ENCODE measurements around the gene PDE10A.

The PDE10A gene

DNA sequence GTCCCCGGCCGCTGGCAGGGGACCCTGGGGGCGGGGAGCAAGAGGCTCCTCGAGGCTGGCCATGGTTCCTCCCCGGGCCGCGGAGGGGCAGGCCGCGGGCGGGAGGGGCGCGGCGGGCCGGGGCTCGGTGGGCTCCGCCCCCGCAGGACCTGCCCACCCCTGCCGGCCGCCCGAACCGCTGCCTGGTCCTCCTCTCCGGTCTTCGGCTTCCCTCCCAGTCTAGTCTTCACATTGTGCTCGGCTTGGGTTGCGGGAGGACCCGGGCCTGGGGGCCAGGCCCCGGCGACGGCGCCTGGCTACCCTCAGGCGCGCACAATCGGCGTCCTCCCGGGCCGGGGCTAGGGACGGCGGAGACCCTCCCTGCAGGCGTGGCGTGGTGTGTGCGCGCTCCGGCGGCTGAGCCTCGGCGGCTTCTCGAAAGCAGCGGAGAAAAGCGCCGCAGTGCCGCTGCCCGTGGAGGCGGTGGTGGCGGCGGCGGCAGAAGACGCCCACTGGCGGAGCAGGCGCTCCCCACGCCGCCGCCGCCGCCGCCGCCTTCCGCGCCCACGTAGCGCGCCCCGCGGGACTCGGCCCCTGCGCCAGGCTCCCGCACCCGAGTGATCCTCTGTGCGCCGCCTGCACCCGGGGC, at the start of gene PDE10A:
Gene PDE10A (minus strand): TSS at position 493 of the 628 bp plus-strand sequence. CDS start 430 bp downstream, at position 63.
- DNase-seq = no peak

DNA sequence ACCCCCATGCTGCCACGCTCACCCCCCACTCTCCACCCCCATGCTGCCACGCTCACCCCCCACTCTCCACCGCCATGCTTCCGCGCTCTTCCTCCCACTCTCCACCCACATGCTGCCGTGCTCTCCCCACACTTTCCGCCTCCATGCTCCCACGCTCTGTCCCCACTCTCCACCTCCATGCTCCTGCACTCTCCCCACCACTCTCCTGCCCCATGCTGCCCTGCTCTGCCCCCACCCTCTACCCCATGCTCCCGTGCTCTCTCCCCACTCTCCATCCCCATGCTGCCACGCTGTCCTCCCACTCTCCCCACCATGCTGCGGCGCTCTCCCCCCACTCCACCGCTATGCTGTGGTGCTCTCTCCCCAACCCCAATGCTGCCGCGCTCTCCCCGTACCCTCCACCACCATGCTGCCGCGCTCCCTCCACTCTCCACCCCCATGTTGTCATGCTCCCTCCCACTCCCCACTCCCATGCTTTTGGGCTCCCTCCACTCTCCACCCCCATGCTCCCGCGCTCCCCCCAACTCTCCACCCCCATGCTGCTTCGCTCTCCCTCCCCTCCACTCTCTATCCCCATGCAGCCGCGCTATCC, 46.0 kb upstream of the PDE10A start:
- no peak for DNase-seq

DNA sequence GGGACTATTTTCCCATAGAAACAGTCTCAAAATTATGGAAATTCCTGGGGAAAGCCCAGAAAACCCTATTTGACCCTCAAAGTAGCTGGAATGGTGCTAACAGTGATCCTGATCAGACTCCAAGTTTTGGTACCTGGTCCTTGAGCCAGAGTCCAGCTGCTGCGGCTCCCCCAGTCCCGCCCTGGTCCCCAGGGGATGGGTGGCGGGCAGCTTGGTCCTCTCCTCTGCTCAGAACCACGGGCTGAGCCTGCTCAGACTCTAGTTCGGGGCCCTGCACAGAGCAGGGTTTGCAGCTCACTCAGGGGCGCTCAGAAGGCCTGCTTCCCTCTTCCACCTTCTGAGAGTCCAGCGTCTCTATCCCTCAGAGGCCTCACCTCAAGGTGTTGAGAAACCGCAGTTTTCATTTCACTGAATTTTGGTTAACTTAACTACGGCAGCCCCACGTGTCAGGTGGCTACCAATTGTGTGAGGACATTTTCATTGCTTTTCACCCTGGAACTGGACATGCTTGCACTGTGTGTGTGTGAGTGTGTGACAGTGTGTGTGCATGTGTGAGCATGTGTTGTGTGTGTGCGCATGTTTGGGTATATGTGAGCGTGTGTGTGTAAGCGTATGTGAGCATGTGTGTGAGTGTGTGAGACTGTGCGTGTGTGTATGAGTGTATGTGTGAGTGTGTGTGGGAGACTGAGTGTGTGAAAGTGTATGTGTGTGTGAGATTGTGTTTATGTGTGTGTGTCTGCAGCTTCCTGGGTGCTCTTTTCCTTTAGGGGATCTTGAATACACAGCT, 44.2 kb upstream of the PDE10A start:
- DNase-seq = no peak

DNA sequence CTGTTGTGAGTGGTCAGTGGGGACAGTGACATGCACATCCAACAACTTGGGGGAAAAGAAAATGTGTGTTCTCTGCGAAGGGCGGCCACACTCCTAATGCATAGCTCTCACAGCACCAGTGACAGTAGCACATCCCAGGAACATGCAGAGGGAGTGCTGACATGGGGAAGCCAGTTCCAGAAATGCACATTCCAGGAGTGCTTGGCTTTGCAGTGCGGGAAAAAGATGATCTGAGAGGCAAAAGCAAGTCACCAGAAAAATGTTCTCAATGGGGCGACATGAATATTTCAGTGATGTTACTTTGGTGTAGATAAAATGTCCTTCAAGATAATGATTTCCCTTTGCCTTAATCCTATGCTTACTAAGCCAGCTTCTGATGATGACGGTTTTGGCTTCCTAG, 42.9 kb upstream of the PDE10A start:
- no peak for DNase-seq

DNA sequence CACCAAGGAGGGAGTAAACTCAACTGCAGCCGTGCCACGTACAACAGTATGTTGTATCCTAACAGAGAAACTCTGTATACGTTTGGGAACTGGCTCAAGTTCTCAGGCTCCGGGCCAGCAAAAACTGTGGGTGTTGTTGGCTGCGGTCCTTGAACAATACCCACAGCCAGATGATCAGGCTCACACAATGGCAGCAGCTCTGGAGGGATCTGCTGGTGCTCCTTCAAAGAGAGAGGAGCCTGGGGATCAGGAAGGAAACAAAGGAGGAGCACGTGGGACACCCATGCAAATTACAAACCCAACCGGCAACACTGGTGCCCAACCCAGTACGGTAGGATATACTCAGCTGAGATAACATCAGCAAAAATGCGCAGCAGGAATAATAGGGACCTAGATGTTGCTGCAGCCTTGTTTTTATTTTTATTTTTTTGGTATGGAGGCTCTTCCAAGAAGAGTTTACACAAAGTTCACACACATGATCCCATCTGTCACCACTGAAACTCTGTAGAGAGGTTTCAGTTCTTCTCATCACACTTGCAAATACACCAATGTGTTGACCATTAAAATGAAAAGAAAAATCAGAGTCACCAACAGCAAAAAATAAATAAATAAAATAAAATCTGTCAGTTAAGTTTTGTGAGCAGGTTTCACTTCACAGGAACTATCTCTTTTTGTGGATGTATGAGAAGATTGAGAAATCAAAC, 41.2 kb upstream of the PDE10A start:
- no peak for DNase-seq

DNA sequence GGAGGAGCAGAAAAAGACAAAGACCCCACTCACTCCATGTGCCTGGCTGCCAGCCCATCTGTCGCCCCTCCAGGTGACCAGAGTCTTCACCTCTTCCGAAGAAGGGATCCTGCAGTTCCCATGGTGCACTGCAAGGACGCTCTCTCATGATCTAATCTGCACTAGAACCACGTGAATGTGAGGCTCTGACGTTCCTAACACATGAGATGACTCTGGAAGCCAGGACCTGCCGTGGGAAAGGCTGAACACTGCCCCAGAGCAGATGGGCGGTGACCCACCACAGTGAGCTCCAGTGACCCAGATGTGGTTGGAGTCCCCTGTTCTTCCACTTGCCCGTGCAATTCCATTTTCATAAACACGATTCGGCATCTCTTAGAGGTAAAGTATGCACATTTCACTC, 39.6 kb upstream of the PDE10A start:
- no peak for DNase-seq

DNA sequence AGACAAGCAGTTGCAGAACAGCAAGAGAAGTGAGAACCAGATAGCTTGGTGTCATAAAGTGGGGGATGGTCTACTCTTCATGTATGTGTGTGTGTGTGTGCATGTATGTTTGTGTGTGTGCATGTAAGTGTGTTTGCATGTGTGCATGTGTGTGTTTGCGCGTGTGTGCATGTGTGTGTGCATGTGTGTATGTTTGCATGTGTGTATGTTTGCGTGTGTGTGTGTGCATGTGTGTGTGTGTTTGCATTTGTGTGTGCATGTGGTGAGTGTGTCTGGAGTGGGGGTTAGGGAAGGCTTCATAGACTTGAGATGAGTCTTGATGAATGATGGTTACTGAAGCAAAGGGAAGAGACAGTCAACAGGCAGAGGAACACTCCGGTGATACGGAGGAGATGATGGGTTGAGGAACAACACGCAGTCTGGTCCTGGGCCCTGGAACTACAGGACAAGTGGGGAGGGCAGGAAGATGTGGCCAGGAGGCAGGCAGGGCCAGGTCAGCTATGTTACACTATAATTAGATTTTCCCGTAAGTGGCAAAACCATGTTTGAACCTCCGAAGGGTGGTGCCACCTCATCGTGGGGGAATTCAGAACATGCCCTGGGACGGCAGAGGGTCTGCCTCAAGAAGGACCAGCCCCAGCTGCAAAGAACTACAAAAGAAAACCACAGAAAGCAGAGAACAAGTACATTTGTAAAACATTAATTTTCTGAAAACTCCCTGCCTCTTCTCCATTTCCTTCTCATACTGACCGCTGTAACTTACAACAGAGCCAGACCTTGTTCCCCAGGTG, 38.7 kb upstream of the PDE10A start:
- no peak for DNase-seq

DNA sequence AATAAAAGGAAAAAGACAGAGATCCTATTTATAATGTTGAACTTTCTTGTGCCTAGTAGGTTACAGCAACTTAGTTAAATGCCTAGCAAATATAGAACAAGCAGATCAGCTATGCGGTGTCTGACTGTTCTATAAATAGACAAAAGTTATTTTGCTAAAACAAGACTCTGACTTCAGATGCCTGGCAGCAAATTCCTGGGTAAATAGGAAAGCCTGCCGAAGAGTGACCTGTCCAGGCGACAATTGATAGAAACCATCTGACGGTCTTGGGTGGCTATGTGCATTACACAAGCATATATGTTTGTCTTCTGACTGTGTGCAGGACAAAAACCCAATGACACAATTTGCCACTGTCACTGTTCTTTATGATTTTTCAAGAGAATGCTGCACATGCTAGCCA, 38.0 kb upstream of the PDE10A start:
- no peak for DNase-seq

DNA sequence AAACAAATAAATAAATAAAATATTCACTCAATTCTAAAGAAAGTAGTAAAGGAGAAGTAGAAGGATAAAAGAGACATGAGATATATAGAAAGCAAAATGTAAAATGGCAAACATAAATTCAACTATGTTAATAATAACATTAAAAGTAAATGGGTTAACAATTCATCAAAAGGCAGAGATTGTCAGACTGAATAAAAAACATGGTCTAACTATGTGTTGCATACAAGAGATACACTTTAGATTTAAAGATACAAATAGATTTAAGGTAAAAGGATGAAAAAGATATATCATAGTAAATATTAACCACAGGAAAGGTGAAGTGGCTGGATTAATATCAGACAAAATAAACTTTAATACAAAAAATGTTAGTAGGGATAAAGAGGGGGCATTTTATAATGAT, 35.8 kb upstream of the PDE10A start:
- no peak for DNase-seq

DNA sequence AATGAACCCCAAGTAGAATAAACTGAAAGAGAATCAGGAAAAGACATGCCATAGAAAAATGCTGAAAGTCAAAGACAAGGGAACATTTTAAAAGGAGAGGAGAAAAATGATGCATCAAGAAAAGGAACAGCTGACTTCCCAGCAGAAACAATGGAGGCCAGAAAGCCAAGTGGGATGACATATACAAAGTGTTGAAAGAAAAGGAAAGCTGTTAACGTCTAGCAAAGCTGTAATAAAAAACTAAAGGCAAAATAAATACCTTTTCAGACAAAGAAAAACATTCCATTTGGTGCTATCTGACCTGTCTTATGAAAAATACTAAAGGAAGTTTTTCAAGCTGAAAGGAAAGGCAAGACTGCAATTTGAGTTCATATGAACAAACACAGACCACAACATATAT, 34.1 kb upstream of the PDE10A start:
- DNase-seq = no peak

DNA sequence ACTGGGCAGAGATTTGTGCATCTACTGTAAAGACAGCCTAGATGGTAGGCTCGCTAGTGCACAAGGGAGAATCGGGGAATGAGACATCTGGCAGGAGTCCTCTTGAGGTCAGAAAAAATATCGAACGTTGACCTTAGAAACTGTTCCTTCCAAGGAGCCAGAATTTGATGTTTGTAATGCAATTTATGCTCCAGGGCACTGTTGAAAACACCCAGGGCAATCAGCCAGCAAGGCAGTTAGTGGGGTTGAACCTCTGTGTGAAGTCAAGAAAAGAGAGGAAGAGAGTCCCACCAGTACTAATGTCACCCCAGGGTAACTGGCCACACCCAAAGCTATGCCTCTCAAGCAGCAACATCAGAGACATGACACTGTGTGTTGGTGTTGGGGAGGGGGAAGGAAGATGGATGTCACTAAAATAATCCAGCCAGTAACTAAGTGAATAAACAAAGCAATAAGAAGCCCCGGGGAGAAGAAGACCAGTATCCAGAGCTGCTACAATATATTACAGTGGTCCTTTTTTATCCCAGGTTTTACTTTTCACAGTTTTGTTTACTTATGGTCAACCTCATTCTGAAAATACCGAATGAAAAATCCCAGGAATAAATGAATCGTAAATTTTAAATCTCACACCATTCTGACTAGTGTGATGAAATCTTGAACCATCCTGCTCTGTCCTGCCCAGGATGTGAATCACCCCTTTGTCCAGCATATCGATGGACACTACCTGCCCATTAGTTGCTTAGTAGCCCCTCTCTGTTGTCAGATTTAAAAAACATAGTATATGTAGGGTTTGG, 32.9 kb upstream of the PDE10A start:
- no peak for DNase-seq

DNA sequence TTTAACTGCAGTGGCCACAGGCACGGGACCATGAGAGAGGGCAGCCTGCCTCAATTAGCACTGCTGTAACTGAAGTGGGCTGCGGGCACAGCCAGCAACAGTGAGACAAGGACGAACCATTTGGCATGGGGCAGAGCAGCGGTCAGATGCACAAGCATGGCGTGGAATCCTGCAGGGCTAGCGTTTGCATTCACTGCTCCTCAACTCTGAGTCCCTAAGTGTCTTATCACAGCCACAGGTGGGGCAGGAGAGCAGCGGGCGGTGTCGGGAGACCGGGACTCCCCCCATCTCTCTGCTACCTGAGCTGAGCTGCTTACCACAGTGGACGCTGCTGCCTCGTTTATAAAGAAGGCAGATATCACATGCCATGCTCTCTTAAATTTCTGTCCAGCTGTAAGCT, 31.3 kb upstream of the PDE10A start:
- DNase-seq = no peak

DNA sequence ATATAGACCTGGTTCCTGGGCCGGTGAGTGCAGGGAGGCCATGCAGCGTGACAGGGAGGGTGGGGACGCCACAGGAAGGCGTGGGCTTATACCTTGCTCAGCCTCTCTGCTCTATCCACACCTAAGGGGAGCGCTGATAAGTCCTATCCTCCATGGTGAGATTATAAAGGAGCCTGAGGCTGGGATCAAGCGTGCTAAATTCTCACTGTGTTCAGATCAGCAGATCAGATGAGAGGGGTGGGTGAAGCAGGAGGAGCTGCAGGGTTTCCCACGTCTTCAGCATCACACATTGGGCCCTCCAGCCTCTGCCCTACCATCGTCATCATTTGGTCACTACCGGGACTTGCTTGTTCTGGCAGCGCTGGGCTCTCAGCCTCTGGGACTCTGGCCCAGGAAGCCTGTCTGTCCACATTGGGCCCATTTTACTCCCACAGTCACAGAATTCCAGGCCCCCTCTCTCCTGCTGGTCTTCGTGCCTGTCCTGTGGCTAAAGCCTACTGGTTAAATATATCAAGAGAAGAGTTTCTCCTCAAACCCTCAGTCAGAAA, 29.1 kb upstream of the PDE10A start:
- no peak for DNase-seq

DNA sequence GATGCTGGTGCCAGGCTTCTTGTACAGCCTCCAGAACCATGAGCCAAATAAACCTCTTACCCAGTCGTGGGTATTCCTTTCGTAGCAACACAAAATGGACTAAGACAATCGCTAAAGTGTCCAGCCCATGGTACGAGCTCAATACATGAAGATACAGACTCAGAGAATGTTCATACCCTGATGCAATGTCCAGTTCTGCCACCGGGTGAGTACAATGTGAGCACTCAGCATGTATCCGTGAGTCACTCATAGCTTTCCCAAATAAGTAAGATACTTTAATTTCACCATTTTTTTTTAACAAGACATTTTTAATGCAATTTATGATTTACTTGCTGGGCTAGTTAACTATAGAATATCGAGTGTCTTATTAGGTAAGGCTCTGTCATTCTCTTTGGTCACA, 26.7 kb upstream of the PDE10A start:
- DNase-seq = no peak

DNA sequence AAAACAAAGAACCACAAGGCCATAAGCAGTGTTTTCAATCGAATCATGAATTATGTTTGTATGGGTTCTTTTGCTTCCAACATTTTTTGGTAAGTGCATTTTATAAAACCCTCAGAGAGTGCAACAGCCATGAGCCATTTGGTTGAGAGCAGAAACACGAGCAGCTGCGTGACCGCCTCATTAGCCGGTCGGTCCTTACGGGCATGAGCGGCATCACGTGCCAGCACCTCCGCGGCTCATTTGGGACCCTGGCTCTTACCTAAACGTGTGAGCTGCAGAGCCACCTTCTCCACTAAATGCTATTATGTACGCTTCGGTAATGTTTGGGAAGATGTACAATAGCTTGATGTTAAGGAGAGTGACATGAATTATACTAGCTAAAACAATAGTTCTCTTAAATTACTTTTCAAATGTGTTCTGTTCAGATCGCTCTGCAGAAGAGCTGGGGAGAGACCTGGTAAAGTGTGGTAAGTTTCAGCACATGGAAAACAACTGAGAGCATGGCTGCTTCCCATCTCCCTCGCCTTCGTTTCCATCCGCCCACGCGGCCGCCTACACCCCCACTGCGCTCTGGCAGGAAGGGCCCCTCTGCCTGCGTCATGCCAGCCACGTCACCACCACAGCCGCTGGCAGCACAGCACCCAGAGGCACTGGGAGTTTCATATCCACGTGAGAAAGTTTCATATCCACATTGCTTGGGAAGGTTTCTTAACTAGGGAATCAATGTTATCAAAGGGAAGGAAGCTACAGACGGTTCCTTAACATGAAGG, 23.7 kb upstream of the PDE10A start:
- no peak for DNase-seq

DNA sequence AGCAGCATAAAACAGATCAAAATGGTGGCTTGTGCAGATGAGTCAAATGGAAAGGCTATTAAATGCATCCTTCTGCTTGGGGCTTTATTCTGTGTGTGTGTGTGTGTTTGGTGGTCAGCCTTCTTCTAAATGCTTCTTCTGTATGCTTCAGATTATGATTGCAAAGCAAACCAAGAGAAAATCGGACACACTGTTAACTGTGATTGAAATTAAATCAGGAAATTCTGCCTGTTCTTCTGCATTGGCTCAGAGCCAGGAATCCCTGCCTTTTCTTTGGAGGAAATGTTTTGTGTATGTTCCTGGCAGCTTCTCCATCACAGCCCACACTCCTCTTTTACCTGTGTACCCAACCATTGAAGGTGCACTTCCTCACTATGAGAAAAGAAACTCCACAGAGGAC, 22.3 kb upstream of the PDE10A start:
- DNase-seq = no peak

DNA sequence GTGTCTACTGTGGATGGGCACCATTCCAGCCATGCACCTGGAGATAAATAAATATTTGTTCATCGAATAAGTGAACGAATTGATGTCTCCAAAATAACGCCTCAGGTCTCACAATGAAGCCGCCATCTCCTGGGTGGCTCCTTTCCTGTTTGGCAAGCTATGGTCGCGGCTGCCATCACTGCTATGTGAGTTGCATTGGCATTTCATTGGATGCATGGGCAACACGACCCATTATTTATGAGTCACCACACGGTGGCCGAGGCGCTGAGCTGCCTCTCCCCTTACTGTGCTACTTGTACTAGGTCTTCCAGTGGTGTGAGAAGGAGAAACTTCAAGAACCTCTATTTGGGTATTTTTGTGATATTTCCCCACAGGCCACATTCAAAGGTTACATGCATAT, 21.3 kb upstream of the PDE10A start:
- DNase-seq = no peak

DNA sequence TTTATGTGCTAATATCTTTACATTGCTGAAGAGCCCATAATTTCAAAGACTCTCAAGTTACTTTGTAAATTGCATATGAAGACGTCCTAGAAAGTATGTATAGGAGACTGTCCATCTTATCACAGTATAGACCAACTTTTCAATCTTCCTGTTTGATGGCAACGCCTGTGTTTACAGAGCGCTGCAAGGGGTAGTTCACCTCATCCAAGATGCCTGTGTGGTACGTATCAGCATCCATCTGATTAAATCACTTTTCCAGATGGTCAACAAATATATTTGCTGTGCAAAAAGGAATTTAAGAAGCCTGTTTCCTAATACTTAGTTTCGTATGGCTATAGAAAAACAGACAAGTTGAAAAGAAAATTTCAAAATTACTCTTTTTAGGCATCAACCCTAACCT, 17.9 kb upstream of the PDE10A start:
- no peak for DNase-seq

DNA sequence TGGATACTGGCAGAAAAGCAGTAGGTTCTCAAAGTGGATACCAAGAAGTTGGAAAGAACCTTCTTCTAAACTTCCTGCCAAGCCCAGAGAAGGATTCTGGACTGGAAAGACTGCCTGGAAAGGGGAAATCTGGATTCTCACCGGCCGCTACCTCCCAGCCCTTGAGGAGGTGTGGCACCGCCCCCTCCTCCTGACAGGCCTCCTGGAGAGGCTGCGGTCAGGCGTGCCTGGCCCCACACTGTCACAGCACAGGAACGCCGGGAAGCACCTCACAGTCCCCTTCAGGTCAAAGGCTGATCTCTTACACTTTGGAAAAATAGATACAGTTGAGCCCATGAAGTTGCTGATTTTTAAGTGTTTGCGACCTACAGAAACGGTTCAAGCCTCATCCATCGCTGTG, 16.3 kb upstream of the PDE10A start:
- DNase-seq = no peak

DNA sequence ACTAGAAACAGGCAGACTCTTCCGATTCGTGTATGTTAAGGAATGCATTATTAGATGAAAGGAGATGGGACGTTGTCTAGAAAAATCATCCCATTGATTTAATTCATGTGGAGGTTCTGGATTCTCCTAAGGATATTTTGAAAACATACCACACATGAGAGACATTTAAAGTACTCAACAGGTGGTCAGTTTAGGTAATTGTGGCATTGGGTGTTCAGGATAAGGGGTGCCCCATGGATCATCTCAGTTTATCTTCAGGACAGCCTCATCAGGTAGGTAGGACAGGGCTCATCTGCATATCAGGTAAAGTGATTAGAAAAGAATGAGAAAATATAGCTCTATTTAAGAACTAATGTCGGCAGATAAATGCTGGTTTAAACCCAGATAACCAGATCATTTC, 15.9 kb upstream of the PDE10A start:
- no peak for DNase-seq

DNA sequence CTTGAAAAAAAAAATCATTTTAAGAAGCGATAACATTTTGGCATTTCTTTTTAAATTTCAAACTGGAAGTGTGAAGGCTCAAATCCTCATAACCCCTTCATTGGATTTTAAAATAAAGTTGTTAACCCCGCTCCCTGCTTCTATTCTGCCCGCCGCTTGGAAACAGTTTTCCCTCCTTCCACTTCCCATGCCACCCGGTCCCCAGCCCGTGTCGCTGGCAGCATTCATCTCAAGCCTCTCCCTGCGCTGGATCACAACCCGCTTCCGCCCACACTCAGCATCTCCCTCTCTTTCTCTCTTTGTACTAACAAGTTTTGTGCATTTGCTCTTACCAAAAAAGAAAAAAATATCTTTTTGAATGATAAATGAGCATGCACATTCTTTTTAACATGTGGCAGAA, 15.4 kb upstream of the PDE10A start:
- no peak for DNase-seq

Data from activated CD8-positive, alpha-beta memory T cell treated with anti-CD3 and anti-CD28 coated beads for 24 hours (primary cell).